ENCODE results near the gene KISS1.

DNA sequence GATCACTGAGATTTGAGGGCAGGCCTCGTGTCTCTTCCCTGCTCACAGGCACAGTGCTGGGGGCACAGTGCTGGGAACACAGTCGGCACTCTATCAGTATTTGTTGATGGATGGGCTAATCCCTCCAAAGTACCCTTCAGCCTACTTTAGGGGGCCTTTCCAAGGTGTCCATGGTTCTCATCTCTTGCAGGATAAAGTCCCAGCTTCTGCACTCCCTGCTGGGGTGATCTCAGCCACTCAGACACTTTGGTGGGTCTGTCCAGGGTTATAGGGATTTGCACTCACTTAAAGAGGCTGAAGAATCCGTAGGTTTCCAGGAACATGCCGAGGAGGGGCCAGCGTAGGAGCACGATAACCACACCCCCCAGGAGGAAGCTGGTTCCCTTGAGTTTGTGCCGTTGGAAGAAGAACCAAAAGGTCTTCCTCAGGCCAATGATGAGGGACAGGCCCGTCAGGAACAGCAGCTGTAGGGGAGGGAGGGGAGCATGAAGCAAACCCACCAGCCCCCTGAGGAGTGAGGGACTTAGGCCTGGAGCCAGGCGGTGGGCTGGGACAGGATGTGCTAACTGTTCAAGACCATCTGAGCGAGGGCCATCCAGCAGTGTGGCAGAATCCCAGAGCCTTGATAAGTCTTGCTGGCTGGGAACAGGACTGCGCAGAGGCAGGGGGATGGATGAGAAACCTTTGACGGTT is 5.2 kb upstream of the KISS1 start:
- TF ChIP-seq, protein P1, sequence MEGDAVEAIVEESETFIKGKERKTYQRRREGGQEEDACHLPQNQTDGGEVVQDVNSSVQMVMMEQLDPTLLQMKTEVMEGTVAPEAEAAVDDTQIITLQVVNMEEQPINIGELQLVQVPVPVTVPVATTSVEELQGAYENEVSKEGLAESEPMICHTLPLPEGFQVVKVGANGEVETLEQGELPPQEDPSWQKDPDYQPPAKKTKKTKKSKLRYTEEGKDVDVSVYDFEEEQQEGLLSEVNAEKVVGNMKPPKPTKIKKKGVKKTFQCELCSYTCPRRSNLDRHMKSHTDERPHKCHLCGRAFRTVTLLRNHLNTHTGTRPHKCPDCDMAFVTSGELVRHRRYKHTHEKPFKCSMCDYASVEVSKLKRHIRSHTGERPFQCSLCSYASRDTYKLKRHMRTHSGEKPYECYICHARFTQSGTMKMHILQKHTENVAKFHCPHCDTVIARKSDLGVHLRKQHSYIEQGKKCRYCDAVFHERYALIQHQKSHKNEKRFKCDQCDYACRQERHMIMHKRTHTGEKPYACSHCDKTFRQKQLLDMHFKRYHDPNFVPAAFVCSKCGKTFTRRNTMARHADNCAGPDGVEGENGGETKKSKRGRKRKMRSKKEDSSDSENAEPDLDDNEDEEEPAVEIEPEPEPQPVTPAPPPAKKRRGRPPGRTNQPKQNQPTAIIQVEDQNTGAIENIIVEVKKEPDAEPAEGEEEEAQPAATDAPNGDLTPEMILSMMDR (IDR thresholded peaks at IDR 0.05; ENCODE audit: insufficient read depth, low read depth, low read length), result no peak
- TF ChIP-seq EZH2 (IDR thresholded peaks at IDR 0.05; ENCODE audit: insufficient read depth, low read length), result no peak

Data from astrocyte (in vitro differentiated cells and primary cell).